ENCODE measurements around the gene ATP2B2.

The ATP2B2 gene

DNA sequence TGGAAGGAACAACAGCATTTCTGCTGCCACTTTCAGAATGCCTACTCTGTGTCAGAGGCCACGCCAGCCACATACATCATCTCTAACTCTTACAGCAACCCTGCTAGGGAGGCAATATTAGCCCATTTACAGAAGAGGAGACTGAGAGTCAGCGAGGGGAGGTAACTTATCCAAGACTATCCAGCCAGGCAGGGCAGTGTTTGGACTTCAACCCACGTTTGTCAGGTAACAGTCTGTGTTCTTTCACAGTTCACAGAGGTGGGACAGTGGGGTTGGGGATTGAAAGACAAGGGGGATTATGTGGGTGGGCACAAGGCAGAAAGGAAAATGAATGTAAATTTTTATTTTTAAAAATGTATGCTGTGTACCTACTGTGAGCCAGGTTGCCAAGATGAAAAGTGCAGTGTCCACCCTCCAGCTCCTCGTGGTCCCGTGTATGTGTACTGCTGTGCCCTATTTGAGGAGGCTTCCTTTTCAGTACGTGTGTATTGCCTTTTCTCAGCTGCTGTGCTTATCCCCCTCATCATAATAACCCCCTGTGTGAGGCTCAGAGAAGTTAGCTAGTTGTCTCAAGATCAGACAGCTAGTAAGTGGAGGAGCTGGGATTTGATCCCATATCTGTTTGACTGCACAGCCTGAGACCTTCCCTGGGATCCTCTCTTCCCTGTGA, 16.5 kb upstream of the ATP2B2 start:
- ATAC-seq, result no peak
- H3K36me3 Mint-ChIP-seq, result no peaks in the 10 kb centered on the region
- H3K4me3 Mint-ChIP-seq, result no peak overlapping the region
- peaks cover 20% of the 10 kb centered on the region for H3K4me1 Mint-ChIP-seq
- H3K9me3 Mint-ChIP-seq, result no peaks in the 10 kb centered on the region
- no peak overlapping the region for H3K27ac Mint-ChIP-seq
- peaks cover 53% of the 10 kb centered on the region for H3K27me3 Mint-ChIP-seq

- peaks cover 36% of the 10 kb centered on the region for H3K4me1 Mint-ChIP-seq
- H3K9me3 Mint-ChIP-seq, result no peaks in the 10 kb centered on the region
- peaks cover 37% of the 10 kb centered on the region for H3K27me3 Mint-ChIP-seq
- no peak for ATAC-seq
- no peaks in the 10 kb centered on the region for H3K36me3 Mint-ChIP-seq
- H3K27ac Mint-ChIP-seq, result no peak overlapping the region
- no peak overlapping the region for H3K4me3 Mint-ChIP-seq
Measured at GRCh38 chr3:10520072-10520471, 14.7 kb upstream of the ATP2B2 start.

GRCh38 chr3:10519236-10519635, 13.8 kb upstream of the ATP2B2 start:
- peak overlapping the region; percentile 25 for H3K27ac Mint-ChIP-seq
- H3K9me3 Mint-ChIP-seq, result no peaks in the 10 kb centered on the region
- H3K36me3 Mint-ChIP-seq, result no peaks in the 10 kb centered on the region
- peaks cover 41% of the 10 kb centered on the region for H3K4me1 Mint-ChIP-seq
- H3K27me3 Mint-ChIP-seq, result peaks cover 28% of the 10 kb centered on the region
- H3K4me3 Mint-ChIP-seq, result no peak overlapping the region
- ATAC-seq, result no peak

DNA sequence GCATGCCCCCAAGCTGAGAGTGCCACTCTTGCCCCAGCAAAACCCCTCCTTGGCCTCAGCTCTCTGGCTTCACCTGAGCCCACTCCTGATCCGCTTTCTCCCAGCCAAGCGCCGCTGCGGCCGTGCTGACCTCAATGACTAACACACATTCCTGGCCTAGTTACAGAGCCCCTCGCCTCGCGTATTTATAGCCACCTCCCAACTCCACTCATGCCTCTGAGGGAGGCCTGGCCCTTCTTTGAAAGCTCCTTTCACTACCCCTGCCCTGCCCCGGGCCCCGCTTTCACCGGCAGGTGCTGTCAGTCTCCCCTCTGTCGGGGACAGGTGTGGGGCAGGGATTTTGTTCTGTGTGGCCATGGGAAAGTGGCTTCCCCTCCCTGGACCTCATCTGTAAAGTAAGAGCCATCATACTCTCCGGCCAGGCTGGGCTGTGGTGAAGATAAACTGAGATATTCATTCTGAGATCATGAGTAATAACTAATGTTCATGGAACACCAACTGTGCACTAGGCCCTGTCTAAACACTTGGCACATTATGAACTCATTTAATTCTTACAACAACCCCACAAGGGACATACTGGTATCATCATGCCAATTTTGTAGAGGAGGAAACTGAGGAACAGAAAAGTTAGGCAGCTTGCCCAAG, 13.2 kb upstream of the ATP2B2 start:
- Mint-ChIP-seq H3K27me3 (peaks cover 23% of the 10 kb centered on the region), H3K4me1 (peaks cover 41% of the 10 kb centered on the region), H3K27ac (peak overlapping the region; percentile 25), H3K9me3 (no peaks in the 10 kb centered on the region), H3K36me3 (no peaks in the 10 kb centered on the region), H3K4me3 (no peak overlapping the region)
- no peak for ATAC-seq

- Mint-ChIP-seq H3K27ac (no peak overlapping the region), H3K4me3 (no peak overlapping the region), H3K36me3 (no peaks in the 10 kb centered on the region), H3K4me1 (peaks cover 41% of the 10 kb centered on the region), H3K27me3 (peaks cover 13% of the 10 kb centered on the region), H3K9me3 (no peaks in the 10 kb centered on the region)
- ATAC-seq, result no peak
Measured at GRCh38 chr3:10517627-10518026, 12.2 kb upstream of the ATP2B2 start.

DNA sequence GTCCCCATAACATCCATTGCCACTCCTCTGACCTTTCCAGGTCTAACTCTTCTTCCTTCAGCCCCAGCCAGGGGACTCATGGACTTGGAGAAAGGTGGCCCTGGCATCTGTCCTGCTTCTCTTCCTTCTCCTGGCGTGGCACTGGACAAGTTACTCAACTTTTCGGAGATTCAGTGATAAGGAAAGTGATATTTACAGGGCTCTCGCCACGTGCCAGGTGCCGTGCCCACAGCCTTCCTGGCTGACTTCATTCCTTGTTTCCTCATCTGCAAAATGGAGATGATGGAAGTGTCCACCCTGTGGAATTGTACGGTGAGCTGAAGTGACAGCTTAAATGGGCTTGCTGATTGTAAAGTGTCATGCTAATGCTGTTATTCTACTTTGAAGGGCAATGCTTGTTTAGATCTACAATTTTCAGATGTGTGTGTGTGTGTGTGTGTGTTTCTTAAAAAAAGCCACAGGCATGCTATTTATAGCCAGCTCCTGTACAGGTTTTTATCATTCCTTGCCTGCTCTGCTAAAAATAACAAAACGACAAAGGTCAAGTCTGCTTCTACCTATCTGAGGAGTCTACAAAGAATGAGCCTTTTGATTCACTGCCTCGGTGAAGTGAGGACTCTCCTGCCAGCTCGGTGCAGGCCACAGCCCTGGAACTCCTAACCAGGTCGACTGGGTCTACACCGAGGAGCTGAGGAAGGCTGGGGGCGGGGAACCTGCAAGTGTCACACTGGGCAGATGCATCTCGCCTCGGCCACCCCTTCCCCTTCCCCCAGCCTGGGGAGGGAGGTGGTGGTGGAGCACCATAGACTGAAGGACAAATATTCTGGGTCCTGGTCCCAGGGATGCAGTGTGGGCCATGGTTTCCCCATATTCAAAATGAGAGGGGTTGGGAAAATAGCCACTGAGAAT, 11.4 kb upstream of the ATP2B2 start:
- H3K27me3 Mint-ChIP-seq, result peaks cover 10% of the 10 kb centered on the region
- H3K27ac Mint-ChIP-seq, result no peak overlapping the region
- no peaks in the 10 kb centered on the region for H3K36me3 Mint-ChIP-seq
- peaks cover 41% of the 10 kb centered on the region for H3K4me1 Mint-ChIP-seq
- H3K4me3 Mint-ChIP-seq, result no peak overlapping the region
- no peak for ATAC-seq
- no peaks in the 10 kb centered on the region for H3K9me3 Mint-ChIP-seq

DNA sequence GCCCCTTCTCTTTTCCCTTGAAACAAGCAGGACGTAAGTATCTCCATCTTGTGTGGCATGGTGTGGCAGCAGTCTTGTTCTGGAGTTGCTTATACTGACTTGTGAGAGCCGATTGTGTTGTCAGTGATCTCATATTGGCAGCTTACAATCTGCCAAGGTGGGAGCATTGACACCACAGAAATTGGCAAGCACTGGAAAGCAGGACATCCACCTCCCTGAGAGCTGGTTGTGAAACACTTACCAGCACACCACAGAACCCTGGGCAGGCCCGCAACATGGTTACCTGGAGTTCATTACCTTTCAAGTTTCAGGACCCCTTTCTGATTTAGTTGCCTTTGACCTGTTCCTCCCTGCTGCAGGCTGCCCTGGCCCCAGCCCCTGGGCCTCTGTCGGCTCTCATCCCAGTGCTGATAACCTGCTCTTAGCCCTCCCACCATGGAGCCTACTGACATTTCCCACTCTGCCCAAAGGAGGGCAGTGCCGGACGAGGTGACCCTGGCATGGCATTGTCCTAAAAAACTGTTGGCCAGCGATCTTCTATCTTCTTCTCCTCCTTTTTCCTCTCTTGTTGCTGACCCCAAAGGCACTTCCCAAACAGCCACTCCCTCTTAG, 10.6 kb upstream of the ATP2B2 start:
- Mint-ChIP-seq H3K27ac (no peak overlapping the region), H3K27me3 (peaks cover 10% of the 10 kb centered on the region), H3K4me1 (peaks cover 41% of the 10 kb centered on the region), H3K9me3 (no peaks in the 10 kb centered on the region), H3K36me3 (no peaks in the 10 kb centered on the region), H3K4me3 (no peak overlapping the region)
- no peak for ATAC-seq

- Mint-ChIP-seq H3K36me3 (no peaks in the 10 kb centered on the region), H3K4me3 (no peak overlapping the region), H3K4me1 (peaks cover 41% of the 10 kb centered on the region), H3K27me3 (peaks cover 10% of the 10 kb centered on the region), H3K27ac (no peak overlapping the region), H3K9me3 (no peaks in the 10 kb centered on the region)
- no peak for ATAC-seq
Measured at GRCh38 chr3:10515396-10515795, 10.0 kb upstream of the ATP2B2 start.

DNA sequence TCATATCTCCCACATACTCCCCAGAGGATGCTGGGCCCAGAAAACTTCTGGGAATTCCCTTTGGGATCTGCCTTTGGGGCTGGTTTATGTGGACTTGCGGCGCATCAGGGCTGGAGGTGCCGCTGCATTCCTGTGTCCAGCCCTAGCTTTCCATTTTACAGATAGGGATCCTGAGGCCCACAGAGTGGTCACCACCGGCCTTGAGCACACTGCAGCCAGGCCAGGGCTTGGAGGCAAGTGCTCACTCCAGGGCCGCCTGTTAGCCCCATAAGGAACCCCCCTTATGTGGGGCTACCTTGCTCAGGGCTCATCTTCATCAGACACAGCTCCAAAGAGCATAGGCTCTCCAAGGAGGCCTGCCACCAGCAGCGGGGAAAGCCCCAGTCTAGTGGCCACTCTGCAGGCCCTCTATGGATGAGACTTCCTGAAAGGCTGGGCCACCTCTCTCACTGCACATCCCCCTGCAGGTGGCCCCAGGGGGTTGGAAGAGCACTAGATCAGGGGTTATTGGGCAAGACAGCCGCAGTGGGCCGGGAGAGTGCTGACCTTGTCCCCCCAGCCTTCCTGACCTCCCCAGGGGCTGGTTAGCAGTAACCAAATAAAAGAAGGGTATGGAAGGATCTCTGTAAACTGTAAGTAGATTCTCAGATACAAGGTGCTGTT, 9.2 kb upstream of the ATP2B2 start:
- H3K4me3 Mint-ChIP-seq, result no peak overlapping the region
- ATAC-seq, result no peak
- H3K36me3 Mint-ChIP-seq, result no peaks in the 10 kb centered on the region
- H3K9me3 Mint-ChIP-seq, result no peaks in the 10 kb centered on the region
- H3K27me3 Mint-ChIP-seq, result peaks cover 10% of the 10 kb centered on the region
- H3K27ac Mint-ChIP-seq, result no peak overlapping the region
- peaks cover 41% of the 10 kb centered on the region for H3K4me1 Mint-ChIP-seq

DNA sequence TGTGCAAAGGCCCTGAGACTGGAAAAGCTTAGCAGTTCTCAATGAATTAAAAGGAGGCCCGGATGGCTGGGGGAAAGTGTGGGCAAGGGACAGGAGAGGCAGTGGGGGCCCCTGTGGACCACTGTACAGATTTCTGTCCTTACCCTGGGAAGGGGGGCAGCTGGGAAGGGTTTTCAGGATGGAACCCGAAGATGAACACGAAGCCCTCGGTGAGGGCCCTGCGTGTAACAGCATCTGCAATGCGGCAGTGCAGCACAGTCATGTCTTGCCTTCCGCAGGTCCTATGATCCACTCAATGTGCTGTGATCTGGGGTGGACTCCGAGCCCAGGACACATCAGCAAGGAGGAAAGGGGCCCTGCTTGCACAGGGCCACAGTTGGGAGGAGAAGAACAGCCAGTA, 7.9 kb upstream of the ATP2B2 start:
- no peak overlapping the region for H3K4me3 Mint-ChIP-seq
- no peaks in the 10 kb centered on the region for H3K36me3 Mint-ChIP-seq
- H3K27me3 Mint-ChIP-seq, result peaks cover 2% of the 10 kb centered on the region
- peaks cover 32% of the 10 kb centered on the region for H3K4me1 Mint-ChIP-seq
- no peaks in the 10 kb centered on the region for H3K9me3 Mint-ChIP-seq
- H3K27ac Mint-ChIP-seq, result no peak overlapping the region
- ATAC-seq, result no peak

DNA sequence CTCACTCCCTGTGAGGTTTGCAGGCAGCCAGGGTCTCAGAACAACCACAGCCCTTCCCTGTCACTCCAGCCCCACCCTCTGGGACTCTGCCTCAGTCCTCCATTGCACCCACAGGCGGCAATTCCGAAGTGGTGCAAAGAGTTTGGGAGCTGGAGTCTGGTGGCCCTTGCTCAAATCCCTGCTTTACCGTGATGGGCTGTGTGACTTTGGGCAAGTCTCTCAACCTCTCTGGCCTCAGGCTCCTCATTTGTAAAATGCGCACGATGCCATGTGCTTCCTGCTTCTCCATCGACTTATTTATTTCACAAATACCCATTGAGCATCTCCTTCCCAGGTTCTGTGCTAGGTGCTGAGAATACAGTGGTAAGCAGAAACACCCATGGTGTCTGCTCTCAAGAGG, 7.3 kb upstream of the ATP2B2 start:
- H3K4me3 Mint-ChIP-seq, result no peak overlapping the region
- no peaks in the 10 kb centered on the region for H3K27me3 Mint-ChIP-seq
- no peak overlapping the region for H3K27ac Mint-ChIP-seq
- no peaks in the 10 kb centered on the region for H3K9me3 Mint-ChIP-seq
- ATAC-seq, result no peak
- H3K36me3 Mint-ChIP-seq, result no peaks in the 10 kb centered on the region
- H3K4me1 Mint-ChIP-seq, result peaks cover 26% of the 10 kb centered on the region

DNA sequence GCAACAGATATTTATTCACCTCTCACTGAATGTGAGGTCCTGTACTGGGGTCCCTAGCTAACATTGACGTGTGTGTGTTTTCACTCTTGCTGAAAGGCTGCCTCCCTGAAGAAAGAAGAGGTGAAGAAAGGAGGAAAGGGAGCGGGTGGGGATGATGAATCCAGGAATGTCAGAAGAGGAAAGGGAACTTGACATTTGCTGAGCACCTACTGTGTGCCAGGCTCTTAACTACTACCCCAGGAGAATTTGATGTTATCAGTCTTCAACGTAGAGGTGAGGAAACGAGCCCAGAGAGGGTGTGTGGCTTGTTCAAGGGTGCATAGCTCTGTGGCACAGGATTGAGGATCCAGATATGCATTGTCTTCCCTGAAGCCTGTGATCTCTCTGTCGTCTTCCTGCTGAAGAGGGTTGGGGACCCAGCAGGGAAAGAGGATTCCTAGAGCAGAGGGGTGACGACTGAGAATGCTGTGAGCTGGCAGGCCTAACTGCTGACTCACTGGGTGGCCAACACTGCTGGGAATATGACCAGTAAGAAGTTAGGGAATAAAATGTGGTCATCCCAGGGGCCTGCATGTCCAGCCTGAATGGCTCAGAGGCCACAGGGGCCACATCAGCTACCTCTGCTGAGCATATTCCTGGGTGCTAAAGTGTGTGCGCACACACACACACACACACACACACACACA, 6.6 kb upstream of the ATP2B2 start:
- H3K27ac Mint-ChIP-seq, result no peak overlapping the region
- no peak overlapping the region for H3K4me3 Mint-ChIP-seq
- peaks cover 2% of the 10 kb centered on the region for H3K27me3 Mint-ChIP-seq
- H3K4me1 Mint-ChIP-seq, result peaks cover 21% of the 10 kb centered on the region
- H3K36me3 Mint-ChIP-seq, result no peaks in the 10 kb centered on the region
- ATAC-seq, result no peak
- H3K9me3 Mint-ChIP-seq, result no peaks in the 10 kb centered on the region

DNA sequence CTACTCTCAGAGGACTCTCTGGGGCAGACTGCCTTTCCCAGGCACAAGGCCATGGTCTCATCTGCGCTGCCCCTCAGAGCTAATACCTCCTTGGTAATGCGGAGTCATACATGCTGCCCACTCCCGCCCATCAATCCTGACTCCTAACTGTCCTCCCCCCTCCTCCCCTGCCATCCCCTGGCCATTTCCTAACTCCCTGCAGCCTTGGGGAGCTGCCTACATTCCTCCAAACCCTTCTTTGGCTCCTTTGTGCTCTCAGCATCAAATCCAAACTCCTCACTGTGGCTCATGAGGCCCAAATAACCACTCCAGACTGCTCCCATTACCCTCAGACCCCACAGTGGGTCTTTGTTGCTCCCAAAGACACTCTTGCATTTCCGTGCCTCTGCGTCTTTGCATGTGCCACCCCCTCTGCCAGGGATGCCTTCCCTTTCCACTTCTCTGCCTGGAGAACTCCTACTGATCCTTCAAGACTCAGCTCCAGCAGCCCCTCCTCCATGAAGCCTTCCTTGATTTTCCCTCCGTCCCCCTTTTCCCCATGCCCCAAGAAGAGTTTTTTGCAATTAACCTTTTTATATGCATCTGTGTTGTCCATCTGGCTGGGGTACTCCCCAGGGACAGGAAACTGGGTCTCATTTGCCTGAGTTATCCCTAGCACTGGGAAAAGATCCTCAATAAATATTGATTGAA, 5.5 kb upstream of the ATP2B2 start:
- Mint-ChIP-seq H3K4me3 (no peak overlapping the region), H3K27me3 (peaks cover 13% of the 10 kb centered on the region), H3K36me3 (no peaks in the 10 kb centered on the region), H3K9me3 (no peaks in the 10 kb centered on the region), H3K4me1 (peaks cover 13% of the 10 kb centered on the region), H3K27ac (no peak overlapping the region)
- ATAC-seq, result no peak

Measured in stimulated activated memory B cell treated with anti-CD40 and anti-IgM and Interleukin-4, amounts not matched to agents 10 μg/mL and 1 μg/mL and 100 μg/mL, for 72 hours (primary cell).